Activated CD4-positive, CD25-positive, alpha-beta regulatory T cell treated with anti-CD3 and anti-CD28 coated beads, Interleukin-2, amount 50 U/mL, for 72 hours (primary cell): ENCODE data around the gene SFMBT2.
A peak's percentile ranks its signal among the peaks of the same experiment; 100 is the strongest.
"Not testable (repeated sequence)": the region's sequence is repeated elsewhere in the genome, so short reads cannot be mapped to it uniquely, and the experiment has no call there.

ENCODE experiments used
- DNase-seq: peaks from one replicate; pipeline ENCODE4 v3.0.0; 2021

SFMBT2 gene

DNA sequence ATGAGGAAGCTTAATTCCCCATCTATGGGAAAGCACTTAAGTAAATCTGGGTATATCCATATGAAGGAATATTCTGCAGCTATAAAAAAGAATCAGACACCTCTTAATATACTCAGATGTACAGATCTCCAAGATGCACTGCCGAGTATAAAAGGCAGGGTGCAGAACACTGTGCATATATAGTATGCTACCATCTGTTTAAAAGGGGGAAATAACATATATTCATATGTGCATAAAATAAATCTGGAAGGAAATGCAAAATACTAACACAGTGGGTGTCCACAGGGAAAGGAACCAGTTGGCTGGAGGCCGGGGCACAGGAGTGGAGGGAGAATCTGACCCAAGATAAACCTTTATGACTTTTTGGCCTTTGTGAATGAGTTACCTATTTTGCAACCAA, 201.4 kb downstream of the SFMBT2 start:
- no peak for DNase-seq

DNA sequence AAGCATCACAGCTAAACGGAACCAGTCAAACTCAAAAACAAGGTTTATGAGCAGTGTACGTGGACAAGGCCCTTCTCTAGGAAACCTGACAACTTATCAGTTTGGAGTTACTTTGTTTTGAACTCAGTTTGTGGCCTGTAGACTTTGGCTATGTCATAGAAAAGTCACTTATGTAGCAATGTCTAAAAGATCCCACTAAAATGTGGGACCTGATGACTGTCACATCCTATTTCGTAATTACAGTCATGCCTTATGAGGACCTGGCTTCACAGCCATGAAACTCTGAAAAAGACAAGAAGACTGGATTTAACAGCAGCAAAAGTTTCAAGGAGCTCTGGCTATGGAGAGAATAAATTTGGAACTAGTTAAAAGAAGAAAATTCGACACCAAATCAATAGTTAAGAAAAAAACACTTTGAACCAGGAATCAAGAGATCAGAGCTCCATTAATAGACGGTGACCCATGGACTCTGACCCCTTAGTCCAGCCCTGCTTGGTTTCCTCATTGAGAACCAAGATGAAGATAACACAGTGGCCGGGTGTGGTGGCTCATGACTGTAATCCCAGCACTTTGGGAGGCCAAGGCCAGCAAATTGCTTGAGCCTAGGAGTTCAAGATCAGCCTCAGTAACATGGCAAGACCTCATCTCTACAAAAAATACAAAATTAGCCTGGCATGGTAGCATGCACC, 204.3 kb downstream of the SFMBT2 start:
- no peak for DNase-seq

DNA sequence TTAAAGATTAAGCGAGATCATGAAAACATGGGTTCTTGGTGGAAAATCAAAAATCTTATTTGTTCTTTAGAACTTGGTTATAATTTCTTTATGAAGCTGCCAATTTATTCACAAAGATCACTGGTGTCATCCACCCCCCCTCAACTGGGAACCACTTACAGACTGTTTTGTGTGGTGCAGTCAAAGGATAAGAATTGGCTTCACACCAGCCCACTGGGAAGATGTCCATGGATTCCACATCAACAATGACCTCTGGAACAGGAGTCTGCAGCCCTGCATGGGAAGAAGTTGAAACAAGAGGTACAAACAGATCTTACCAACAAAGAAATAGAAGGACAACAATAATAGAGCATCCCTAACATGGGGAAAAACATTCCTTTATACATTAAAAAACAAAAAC, 205.2 kb downstream of the SFMBT2 start:
- no peak for DNase-seq

DNA sequence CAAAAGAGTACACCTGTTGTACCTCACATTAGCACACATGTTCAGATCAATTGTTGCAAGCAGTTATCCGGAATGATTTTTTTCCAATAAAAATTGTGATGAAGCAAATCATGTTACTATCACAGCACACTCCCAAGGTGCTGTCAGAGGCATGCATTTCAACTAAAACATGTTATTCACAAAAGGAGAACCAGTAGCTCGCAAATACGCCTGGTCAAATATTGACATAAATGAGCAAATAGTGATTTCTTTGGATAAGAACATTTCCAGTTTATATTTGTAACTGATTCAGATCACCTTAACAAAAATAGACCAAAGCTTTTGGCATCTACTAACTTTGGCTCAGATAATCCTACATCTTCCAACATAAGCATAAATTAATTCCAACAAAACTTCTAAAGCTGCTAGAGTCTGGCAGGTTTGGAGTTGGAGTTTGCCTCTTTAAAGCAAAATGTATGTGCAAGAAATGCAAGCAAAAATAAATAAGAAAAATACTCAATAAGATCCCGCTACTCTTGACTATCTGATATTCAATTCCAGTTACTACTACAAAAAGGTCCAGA, 208.0 kb downstream of the SFMBT2 start:
- DNase-seq, result no peak

DNA sequence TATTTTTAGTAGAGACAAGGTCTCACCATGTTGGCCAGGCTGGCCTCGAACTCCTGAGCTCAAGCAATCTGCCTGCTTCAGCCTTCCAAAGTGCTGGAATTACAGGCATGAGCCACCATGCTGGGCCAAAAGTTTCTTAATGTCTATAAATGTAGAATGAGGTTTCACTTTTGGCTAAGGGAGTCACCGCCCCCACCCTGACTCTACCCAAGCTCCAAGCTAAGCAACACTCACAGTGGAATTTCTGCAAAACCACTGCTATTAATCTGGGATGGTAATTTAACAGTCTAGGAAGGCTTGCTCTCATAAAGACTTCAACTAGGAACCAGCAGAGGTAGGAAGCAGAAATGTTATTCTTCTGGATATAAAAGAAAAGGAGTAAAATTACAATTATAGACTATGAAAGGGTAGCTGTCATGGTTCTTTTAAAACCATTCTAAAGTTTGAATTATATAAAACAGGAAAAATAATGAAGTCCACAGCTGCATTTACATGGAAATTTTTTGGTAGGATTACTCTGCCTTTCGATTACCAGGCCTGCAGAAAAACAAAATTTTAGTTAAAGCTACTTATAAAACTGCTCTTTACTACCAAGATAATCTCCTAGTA, 211.6 kb downstream of the SFMBT2 start:
- DNase-seq, result no peak

DNA sequence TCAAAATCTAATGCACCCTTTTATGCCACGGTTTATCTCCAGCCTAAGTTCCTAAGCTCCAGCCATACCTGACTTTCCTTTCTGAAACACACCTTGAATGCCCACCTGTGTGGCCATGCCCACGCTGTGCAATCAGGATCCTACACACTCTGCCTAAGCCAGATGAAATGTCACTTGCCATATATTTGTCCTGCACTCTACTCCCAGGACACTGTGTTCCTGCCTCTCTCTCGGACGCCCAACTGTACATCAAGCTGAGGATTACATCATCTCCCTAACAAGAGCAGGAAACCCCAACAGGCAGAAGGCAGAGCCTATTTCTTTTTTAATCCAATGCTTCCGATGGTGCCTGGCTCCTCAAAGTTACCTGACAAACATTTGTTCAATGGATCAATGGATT, 214.6 kb downstream of the SFMBT2 start:
- no peak for DNase-seq

DNA sequence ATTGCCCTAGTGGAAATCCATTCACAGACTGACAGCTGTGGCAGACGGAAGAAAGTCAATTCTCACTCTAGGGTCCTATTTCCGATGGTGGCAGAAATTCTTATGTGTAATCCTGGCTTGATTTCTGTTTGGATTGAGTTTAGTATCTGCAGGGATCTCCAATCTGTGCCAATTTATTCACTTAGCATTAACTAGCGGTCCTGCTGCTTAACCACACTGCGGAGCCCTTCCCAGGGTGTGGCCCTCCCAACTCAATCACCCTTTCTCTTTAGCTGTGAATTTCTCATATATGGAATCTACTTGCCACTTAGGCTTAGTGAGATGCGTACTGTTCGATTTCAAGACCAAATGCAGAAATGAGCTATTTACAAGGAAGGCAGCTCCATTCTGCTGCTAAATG, 215.7 kb downstream of the SFMBT2 start:
- no peak for DNase-seq

DNA sequence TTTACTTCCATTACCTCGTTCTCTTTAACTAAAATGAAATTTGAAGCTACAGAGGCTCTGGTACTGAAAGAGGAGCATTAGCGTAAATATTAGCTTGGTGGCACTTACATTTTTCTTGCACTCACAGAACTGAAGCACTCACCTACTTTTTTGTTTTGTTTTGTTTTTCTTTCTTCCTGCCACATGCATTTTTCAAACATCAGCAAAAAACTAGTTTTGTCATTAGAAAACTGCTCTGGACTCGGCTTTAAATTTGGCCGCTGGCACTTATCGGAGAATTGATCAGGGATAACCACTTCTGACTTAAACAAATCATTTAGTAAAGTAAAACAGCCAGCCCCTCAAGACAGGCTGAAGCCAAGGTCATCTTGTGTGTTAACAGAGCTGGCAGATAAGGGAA, 216.3 kb downstream of the SFMBT2 start:
- no peak for DNase-seq

DNA sequence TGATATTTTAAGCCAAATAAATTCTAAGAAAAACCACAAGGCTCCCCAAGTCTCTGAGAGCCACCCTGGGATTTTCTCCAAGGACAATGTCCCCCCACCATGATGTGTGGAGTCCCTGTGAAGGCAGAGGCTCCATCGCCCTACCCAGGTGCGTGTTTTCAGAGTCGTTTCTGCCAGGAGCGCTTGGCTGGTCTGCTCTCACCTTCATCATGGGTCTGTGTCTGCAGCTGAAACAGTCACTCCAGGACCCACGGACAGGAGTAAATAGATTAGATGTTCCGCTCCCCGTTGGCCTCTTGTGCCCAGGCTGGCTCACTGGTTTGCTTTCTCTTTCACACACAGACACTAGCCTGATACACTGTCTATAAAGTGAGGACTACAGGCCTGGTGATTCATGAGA, 217.5 kb downstream of the SFMBT2 start:
- peak; percentile 52 for DNase-seq

DNA sequence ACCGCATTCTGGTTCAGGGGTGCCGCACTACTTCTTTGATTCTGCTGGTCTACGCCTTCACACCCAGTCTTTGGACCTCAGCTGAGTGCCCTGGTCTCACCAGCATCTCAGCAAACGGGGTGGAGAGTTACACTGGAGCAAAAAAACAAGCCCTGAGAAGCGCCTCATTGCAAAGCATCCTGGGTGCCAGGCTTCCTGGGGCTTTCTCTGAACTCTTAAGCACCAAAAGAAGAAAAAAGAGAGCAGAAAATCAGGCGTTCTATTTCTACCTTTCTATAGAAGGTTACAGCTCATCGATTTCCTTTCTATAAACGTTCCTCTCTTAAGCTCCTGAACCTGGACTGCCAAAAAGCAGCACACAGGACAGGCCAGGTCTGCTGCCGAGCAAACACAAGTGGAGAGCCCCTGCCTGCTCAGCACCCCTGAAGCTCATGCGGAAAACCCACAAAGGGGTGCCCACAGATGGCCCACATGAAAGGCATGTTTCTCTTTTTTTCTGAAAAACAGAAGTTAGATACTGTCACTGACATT, 217.9 kb downstream of the SFMBT2 start:
- DNase-seq, result peak; percentile 67

DNA sequence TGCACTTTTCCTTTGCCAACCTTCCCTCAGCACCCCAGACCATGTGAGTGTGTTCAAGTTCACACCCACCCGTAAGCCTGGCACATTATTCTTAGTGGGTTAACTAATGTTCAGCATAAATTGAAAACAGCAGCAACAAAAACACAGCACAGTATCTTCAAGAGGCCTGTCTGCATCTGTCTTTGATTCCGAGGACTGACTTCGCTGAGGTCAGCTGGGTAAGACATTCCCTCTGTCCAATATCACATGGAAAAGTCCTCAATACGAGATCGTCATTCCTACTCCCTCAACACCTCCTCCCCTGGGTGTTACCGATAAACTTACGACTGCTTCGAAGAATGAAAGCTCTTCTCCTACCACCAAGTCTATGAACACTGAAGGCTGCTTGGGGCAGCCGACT, 218.8 kb downstream of the SFMBT2 start:
- no peak for DNase-seq

DNA sequence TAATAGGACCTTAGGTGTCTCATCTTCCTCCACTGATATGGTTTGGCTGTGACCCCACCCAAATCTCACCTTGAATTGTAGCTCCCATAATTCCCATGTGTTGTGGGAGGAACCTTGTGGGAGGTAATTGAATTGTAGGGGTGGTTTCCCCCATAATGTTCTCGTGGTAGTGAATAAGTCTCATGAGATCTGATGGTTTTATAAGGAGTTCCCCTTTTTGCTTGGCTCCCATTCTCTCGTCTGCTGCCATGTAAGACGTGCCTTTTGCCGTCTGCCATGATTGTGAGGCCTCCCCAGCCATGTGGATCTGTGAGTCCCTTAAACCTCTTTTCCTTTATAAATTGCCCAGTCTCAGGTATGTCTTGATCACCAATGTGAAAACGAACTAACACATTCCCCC, 220.1 kb downstream of the SFMBT2 start:
- DNase-seq, result not testable (repeated sequence)

DNA sequence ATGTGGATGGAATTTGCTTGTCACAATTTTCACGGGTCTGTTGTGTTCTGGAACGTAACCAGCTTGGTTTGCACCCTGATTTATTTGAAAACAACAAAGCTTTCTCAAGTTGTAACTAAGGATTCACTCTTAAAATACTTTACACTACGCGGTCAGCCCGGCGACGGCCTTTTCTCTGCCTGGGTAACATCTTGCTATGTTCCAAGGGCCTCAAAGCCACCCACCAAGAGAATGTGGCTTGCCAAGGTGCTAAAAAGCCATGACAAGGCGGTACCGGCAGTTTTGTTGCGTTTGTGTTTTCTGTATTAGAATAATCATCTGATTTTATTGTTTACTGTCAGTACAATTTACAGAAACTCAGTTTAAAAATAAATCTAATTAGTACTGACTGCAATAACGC, 220.9 kb downstream of the SFMBT2 start:
- no peak for DNase-seq

DNA sequence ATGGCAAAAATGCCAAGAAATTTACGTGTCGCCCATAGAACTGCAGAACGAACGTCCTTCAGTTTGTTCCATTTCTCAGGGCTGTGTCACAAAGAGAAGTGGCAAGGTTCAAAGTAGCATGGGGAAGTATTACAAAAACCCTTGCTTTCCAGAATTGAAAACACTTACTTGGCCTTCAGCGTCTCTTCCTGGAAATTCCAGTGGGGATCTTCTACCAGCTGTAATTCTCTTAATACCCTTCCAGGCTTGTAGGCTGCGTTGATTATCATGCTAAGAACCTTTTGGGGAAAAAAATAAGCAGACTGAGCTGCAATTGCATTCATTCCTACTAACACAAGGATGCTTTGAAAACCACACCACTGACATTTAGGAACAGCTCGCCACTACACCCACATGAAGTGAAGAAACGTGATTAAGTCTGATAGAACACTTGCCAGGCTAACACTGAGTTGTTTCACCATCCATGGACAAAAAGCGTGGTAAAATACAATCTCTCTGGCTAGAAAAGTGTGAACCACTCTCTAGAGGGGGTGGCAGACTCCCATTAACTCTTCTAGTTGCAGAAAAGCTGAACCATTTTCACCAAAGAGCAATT, 222.3 kb downstream of the SFMBT2 start:
- no peak for DNase-seq

DNA sequence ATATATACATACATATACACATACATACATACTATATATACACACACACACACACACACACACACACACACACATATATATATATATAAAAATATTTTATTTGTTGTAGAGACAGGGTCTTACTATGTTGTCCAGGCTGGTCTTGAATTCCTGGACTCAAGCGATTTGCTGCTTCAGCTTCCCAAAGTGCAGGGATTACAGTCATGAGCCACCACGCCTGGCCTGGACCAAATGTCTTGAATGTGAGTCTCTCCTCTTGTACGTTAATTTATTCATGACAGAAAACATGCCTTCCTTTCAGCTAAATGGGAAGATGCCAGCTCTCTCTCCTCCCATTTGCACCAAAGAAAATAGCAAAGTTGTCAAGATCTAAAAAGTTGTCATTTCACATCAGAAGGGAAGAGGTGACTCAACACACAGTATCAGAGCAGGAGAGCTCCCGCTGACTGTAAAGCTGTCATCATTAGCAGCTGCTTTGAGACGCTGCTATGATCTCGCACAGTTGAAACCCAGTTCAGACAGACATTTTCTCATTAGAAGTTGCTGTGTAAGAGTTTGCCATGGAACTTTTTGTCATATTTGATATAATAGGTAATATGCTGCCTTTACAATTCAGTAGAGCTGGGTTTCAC, 224.3 kb downstream of the SFMBT2 start:
- no peak for DNase-seq

DNA sequence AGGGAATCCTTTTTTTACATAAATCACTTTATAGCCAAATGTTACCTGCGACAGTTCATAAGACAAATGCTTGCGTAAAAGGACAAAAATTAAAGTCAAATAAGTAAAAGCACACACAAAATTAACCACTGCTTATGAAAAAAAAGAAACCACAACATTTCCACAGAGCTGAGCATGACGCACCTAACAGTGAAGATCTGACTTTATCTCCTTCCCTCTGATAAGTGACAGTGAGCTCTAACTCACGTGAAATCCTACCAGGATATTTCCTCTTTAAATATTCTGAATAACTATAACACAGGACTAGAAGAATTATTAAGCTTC, 225.5 kb downstream of the SFMBT2 start:
- DNase-seq, result no peak

DNA sequence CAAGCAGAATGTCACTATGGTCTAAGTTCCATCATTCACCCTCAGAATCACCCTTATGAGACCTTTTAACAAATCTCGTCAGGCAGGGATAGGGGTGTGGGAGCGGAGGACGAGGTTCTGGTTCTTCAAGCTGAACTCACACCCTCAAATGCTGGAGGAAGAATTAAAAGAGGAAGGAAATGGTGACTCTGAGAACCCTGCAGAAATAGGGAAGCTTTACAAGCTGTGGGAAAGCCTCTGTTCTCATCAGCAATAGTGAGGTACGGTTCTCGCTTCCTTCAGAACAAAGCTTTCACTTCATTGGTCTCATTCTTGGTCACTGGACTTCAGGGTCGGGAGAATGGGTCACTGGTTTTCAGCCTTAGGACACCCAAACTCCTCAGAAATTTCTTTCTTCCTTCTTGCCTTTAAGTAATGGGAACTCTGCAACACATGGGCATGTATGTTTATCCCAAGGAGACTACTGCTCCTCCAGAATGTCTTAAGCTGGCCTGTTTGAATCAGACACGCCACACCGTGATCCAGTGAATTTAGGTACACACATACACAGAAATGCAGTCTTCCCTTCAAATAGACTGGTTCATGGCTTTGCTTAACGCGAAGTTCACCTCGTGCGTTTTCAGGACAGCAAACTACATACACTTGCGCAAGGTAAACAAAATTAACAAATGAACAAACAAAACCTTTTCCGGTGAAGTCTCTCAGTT, 226.0 kb downstream of the SFMBT2 start:
- DNase-seq, result no peak

DNA sequence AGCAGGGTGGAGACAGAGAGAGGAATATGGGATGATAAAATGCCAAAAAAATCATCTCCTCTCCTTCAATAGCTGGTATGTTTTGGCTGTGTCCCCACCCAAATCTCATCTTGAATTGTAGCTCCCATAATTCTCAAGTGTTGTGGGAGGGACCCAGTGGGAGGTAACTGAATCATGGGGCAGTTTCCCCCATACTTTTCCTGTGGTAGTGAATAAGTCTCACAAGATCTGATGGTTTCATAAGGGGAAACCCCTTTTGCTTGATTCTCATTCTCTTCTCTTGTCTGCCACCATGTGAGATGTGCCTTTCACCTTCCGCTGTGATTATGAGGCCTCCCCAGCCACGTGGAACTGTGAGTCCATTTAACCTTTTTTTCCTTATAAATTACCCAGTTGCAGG, 226.7 kb downstream of the SFMBT2 start:
- DNase-seq, result not testable (repeated sequence)

DNA sequence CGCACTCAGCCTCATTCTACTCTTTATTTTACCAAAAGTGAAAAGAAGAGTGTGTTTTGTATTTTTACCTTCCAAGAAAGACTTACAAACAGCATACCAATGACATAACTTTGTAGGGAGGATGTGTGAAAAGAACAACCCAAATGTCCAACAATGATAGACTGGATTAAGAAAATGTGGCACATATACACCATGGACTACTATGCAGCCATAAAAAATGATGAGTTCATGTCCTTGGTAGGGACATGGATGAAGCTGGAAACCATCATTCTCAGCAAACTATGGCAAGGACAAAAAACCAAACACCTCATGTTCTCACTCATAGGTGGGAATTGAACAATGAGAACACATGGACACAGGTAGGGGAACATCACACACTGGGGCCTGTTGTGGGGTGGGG, 228.5 kb downstream of the SFMBT2 start:
- DNase-seq, result not testable (repeated sequence)

DNA sequence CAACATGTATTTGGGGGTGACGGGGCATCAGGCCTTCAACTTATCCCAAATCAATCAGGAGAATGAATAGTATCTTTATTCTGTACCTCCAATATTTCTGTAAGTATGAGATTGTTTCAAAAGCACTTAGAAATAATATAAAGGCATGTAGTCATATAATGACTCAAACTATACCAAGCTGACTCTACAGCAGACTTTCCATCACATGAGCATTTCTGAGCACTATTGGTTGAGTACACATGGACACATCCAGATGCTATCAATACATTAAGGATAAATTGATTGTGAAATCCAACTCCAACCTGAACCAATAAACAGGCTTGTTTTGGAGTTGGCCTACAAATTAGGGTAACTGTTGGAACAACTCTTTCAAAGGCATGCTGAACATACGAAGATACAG, 229.4 kb downstream of the SFMBT2 start:
- DNase-seq, result no peak

DNA sequence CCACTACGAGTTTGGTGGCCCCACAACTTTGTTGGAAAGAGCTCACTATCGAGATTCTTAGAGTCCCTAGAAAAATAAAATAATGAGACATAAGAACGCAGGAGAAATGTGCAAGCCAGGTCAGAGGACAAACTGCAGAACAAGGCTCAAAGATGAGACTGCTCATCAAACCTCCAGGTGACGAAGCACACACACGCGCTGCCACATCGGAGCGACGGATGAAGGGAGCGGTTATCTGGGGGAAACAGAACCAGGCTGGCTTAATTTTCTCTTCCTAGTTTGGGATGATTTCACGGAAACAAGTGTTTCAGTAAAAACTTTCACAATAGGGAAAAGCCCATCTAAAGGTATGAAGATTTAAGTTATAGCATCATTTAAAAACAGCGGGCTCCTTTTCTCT, 231.3 kb downstream of the SFMBT2 start:
- DNase-seq, result no peak

DNA sequence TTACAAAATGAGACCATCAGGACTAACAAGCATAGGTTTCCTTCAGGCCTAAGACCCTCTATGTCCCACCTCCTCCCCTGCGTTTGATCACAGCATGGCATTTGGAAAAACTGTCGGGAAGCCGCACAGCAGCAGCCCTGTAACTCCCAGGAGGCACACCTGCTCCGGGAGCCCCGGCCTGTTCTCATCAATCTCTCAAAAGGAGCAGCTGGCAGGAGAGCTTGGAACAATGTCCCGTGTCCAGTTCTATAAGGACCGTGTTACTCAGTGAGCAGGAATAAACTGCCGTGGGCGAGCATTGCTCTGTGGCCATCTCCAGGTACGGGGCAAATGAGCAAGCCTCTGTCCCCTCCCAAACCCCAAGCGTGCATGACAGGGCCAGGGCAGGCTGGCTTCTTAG, 236.9 kb downstream of the SFMBT2 start:
- no peak for DNase-seq

DNA sequence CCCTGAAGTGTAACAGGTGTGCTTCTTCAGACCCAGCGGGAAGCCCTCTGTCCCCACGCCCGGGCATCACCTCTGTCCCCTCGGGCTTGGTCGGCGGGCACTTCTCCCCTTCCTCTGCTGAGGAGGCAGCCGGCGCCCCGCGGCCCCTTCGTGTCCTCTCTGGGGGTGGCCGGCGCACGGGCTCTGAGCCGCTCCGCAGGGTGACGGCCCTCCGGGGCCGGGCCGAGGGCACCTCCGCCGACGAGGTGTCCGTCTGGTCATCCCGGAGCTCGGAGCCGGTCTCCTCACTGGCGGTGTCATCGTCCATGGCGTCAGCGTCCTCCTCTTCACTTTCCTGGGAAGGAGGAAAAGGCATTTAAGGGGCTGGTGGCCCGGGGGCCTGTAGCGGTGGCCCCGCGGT, 239.0 kb downstream of the SFMBT2 start:
- no peak for DNase-seq
